ENCODE measurements around the gene TRAPPC8.

The TRAPPC8 gene

GRCh38 chr18:31983020-31983419 is 40.1 kb upstream of the TRAPPC8 start:
- H3K9me3 ChIP-seq (ENCODE audit: insufficient read depth, low read depth, low read length) = peaks cover 8% of the 10 kb centered on the region
- H3K9ac ChIP-seq (ENCODE audit: low read length) = no peak overlapping the region
- H3K4me1 ChIP-seq (ENCODE audit: control insufficient read depth in 1 of 2, insufficient read depth in 2 of 2, low read length in 2 of 2) = no peaks in the 10 kb centered on the region
- H2BK12ac ChIP-seq (ENCODE audit: low read length) = no peak overlapping the region
- H3K23ac ChIP-seq (ENCODE audit: low read length) = peak overlapping the region; percentile 46
- DNase-seq = no peak
- no peak overlapping the region for H2BK120ac ChIP-seq (ENCODE audit: insufficient read depth, low read length, poor library complexity)
- WGBS (ENCODE audit: extremely low coverage, insufficient coverage, insufficient read length) = no CpG with 5 or more reads among the region's 3 CpGs
- no peak overlapping the region for H4K12ac ChIP-seq (ENCODE audit: low read depth, low read length)
- no peak overlapping the region for H2BK5ac ChIP-seq (ENCODE audit: low read depth, low read length, poor library complexity)
- no peak overlapping the region for H3K4ac ChIP-seq (ENCODE audit: low read depth, low read length)
- no peak overlapping the region for H2AK5ac ChIP-seq (ENCODE audit: low read length)
- H3K14ac ChIP-seq (ENCODE audit: low read length) = no peak overlapping the region
- H3K36me3 ChIP-seq (ENCODE audit: control insufficient read depth in 1 of 2, insufficient read depth in 2 of 2, low read length in 2 of 2) = no peaks in the 10 kb centered on the region
- H4K91ac ChIP-seq (ENCODE audit: low read depth, low read length) = no peak overlapping the region
- H3K27ac ChIP-seq (ENCODE audit: low read depth, low read length) = no peak overlapping the region
- no peak overlapping the region for H3K18ac ChIP-seq (ENCODE audit: low read length)
- no peaks in the 10 kb centered on the region for H3K27me3 ChIP-seq (ENCODE audit: insufficient read depth, low read length)
- no peak overlapping the region for H2AFZ ChIP-seq (ENCODE audit: insufficient read depth, low read length, poor library complexity)
- H3K79me2 ChIP-seq (ENCODE audit: control insufficient read depth, insufficient read depth, low read length, poor library complexity) = no peaks in the 10 kb centered on the region
- H3K4me3 ChIP-seq (ENCODE audit: low read depth, low read length) = no peak overlapping the region
- H4K8ac ChIP-seq (ENCODE audit: low read depth, low read length) = no peak overlapping the region
- no peaks in the 10 kb centered on the region for H3K79me1 ChIP-seq (ENCODE audit: low read length)
- no peak overlapping the region for H3K4me2 ChIP-seq (ENCODE audit: low read length)

GRCh38 chr18:31980863-31981262 is 37.9 kb upstream of the TRAPPC8 start:
- Histone ChIP-seq H3K9me3 (ENCODE audit: insufficient read depth, low read depth, low read length) (peaks cover 10% of the 10 kb centered on the region), H3K14ac (ENCODE audit: low read length) (no peak overlapping the region), H2BK12ac (ENCODE audit: low read length) (no peak overlapping the region), H3K4me1 (ENCODE audit: control insufficient read depth in 1 of 2, insufficient read depth in 2 of 2, low read length in 2 of 2) (no peaks in the 10 kb centered on the region), H3K4me2 (ENCODE audit: low read length) (no peak overlapping the region), H2AFZ (ENCODE audit: insufficient read depth, low read length, poor library complexity) (no peak overlapping the region), H4K12ac (ENCODE audit: low read depth, low read length) (no peak overlapping the region), H3K9ac (ENCODE audit: low read length) (no peak overlapping the region), H4K91ac (ENCODE audit: low read depth, low read length) (no peak overlapping the region), H3K27ac (ENCODE audit: low read depth, low read length) (no peak overlapping the region), H3K79me1 (ENCODE audit: low read length) (no peaks in the 10 kb centered on the region), H3K23ac (ENCODE audit: low read length) (no peak overlapping the region), H3K4ac (ENCODE audit: low read depth, low read length) (no peak overlapping the region), H2BK120ac (ENCODE audit: insufficient read depth, low read length, poor library complexity) (no peak overlapping the region), H4K8ac (ENCODE audit: low read depth, low read length) (no peak overlapping the region), H3K4me3 (ENCODE audit: low read depth, low read length) (no peak overlapping the region), H2AK5ac (ENCODE audit: low read length) (no peak overlapping the region), H3K79me2 (ENCODE audit: control insufficient read depth, insufficient read depth, low read length, poor library complexity) (no peaks in the 10 kb centered on the region), H2BK5ac (ENCODE audit: low read depth, low read length, poor library complexity) (no peak overlapping the region), H3K27me3 (ENCODE audit: insufficient read depth, low read length) (no peaks in the 10 kb centered on the region), H3K18ac (ENCODE audit: low read length) (no peak overlapping the region), H3K36me3 (ENCODE audit: control insufficient read depth in 1 of 2, insufficient read depth in 2 of 2, low read length in 2 of 2) (no peaks in the 10 kb centered on the region)
- no peak for DNase-seq

- Histone ChIP-seq H3K4ac (ENCODE audit: low read depth, low read length) (no peak overlapping the region), H3K79me1 (ENCODE audit: low read length) (no peaks in the 10 kb centered on the region), H4K12ac (ENCODE audit: low read depth, low read length) (no peak overlapping the region), H3K36me3 (ENCODE audit: control insufficient read depth in 1 of 2, insufficient read depth in 2 of 2, low read length in 2 of 2) (no peaks in the 10 kb centered on the region), H3K4me3 (ENCODE audit: low read depth, low read length) (no peak overlapping the region), H2AK5ac (ENCODE audit: low read length) (no peak overlapping the region), H3K14ac (ENCODE audit: low read length) (no peak overlapping the region), H2BK120ac (ENCODE audit: insufficient read depth, low read length, poor library complexity) (no peak overlapping the region), H3K18ac (ENCODE audit: low read length) (no peak overlapping the region), H4K8ac (ENCODE audit: low read depth, low read length) (no peak overlapping the region), H3K9me3 (ENCODE audit: insufficient read depth, low read depth, low read length) (peaks cover 12% of the 10 kb centered on the region), H3K79me2 (ENCODE audit: control insufficient read depth, insufficient read depth, low read length, poor library complexity) (no peaks in the 10 kb centered on the region), H2BK5ac (ENCODE audit: low read depth, low read length, poor library complexity) (no peak overlapping the region), H2BK12ac (ENCODE audit: low read length) (no peak overlapping the region), H3K4me2 (ENCODE audit: low read length) (no peak overlapping the region), H3K27ac (ENCODE audit: low read depth, low read length) (no peak overlapping the region), H4K91ac (ENCODE audit: low read depth, low read length) (no peak overlapping the region), H3K4me1 (ENCODE audit: control insufficient read depth in 1 of 2, insufficient read depth in 2 of 2, low read length in 2 of 2) (no peaks in the 10 kb centered on the region), H3K23ac (ENCODE audit: low read length) (no peak overlapping the region), H3K9ac (ENCODE audit: low read length) (no peak overlapping the region), H3K27me3 (ENCODE audit: insufficient read depth, low read length) (no peaks in the 10 kb centered on the region), H2AFZ (ENCODE audit: insufficient read depth, low read length, poor library complexity) (no peak overlapping the region)
- no CpG with 5 or more reads among the region's 2 CpGs for WGBS (ENCODE audit: extremely low coverage, insufficient coverage, insufficient read length)
- DNase-seq = no peak
These were observed 36.8 kb upstream of the TRAPPC8 start for GRCh38 chr18:31979714-31980113.

GRCh38 chr18:31978616-31979015 is 35.7 kb upstream of the TRAPPC8 start:
- Histone ChIP-seq H2BK12ac (ENCODE audit: low read length) (no peak overlapping the region), H3K4me3 (ENCODE audit: low read depth, low read length) (no peak overlapping the region), H3K4me1 (ENCODE audit: control insufficient read depth in 1 of 2, insufficient read depth in 2 of 2, low read length in 2 of 2) (no peaks in the 10 kb centered on the region), H3K18ac (ENCODE audit: low read length) (no peak overlapping the region), H3K36me3 (ENCODE audit: control insufficient read depth in 1 of 2, insufficient read depth in 2 of 2, low read length in 2 of 2) (no peaks in the 10 kb centered on the region), H3K79me1 (ENCODE audit: low read length) (no peaks in the 10 kb centered on the region), H3K9ac (ENCODE audit: low read length) (no peak overlapping the region), H3K14ac (ENCODE audit: low read length) (no peak overlapping the region), H3K4ac (ENCODE audit: low read depth, low read length) (no peak overlapping the region), H4K8ac (ENCODE audit: low read depth, low read length) (no peak overlapping the region), H3K23ac (ENCODE audit: low read length) (no peak overlapping the region), H4K91ac (ENCODE audit: low read depth, low read length) (no peak overlapping the region), H4K12ac (ENCODE audit: low read depth, low read length) (no peak overlapping the region), H2BK120ac (ENCODE audit: insufficient read depth, low read length, poor library complexity) (no peak overlapping the region), H2AK5ac (ENCODE audit: low read length) (no peak overlapping the region), H3K27ac (ENCODE audit: low read depth, low read length) (no peak overlapping the region), H2AFZ (ENCODE audit: insufficient read depth, low read length, poor library complexity) (no peak overlapping the region), H3K27me3 (ENCODE audit: insufficient read depth, low read length) (no peaks in the 10 kb centered on the region), H2BK5ac (ENCODE audit: low read depth, low read length, poor library complexity) (no peak overlapping the region), H3K4me2 (ENCODE audit: low read length) (no peak overlapping the region), H3K9me3 (ENCODE audit: insufficient read depth, low read depth, low read length) (peaks cover 17% of the 10 kb centered on the region), H3K79me2 (ENCODE audit: control insufficient read depth, insufficient read depth, low read length, poor library complexity) (no peaks in the 10 kb centered on the region)
- DNase-seq = no peak
- WGBS (ENCODE audit: extremely low coverage, insufficient coverage, insufficient read length) = no CpG with 5 or more reads among the region's 5 CpGs
